Hepatocyte (in vitro differentiated cells): ENCODE data around the gene AP5S1.

Experiments used
- CTCF ChIP-seq: fragments of 200-600 bp; sonication (generic); IDR thresholded peaks from 2 replicates; pipeline ENCODE4 v1.5.1; 2016; ENCODE audit warnings: antibody characterized with exemption, mild to moderate bottlenecking; ENCODE audit not compliant: poor library complexity
- EZH2 ChIP-seq: fragments of 200-600 bp; sonication (generic); IDR thresholded peaks from 2 replicates; pipeline ENCODE4 v1.6.1; 2016; ENCODE audit warnings: antibody characterized with exemption, mild to moderate bottlenecking, borderline replicate concordance
- EZH2phosphoT487 ChIP-seq: fragments of 200-600 bp; sonication (generic); IDR thresholded peaks from one replicate; pipeline ENCODE4 v1.6.1; 2018; ENCODE audit warnings: antibody characterized with exemption, mild to moderate bottlenecking, low read depth, moderate library complexity; ENCODE audit not compliant: unreplicated experiment, severe bottlenecking

DNA sequence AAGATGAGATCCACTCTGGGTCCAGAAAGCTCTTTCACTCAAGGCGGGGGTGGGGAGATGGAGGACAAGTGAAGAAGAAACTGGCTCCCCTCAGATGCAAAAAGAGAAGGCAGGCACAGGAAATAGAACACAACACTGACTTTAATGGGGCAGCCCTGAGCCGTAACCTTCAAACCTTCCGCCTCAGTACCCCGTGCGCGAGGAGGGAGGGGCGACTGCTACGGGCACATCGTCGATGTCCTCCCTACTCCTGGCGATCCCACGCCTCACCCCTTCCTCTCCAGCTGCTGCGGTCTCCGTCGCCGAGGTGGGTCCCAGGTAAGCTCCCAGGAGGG is 43.0 kb upstream of the AP5S1 start:
- TF ChIP-seq CTCF (no peak), EZH2 (no peak), EZH2phosphoT487 (no peak)
